Hindlimb muscle (tissue), 1 donor: ENCODE results near the gene LYPD3. TPM values are rescaled to one million over a fixed set of nuclear protein-coding genes. Genes with fewer than 3 reads are reported as not detected.
"Not testable (repeated sequence)": the region's sequence is repeated elsewhere in the genome, so short reads cannot be mapped to it uniquely, and the experiment has no call there.

Experiments used
- DNase-seq: peaks from one replicate; pipeline ENCODE4 v3.0.0-alpha.2; 2013
- polyA plus RNA-seq: library from polyadenylated mRNA; unstranded; fragments of 120-200 nt; gene quantifications from one replicate; pipeline ENCODE4 v1.2.1, GENCODE V29; 2013; ENCODE audit not compliant: insufficient read length

Gene LYPD3
- polyA plus RNA-seq, 1 donor, result 2.4 TPM

GRCh38 chr19:43460362-43461016 is 4.9 kb downstream of the LYPD3 start:
- DNase-seq, result no peak

- DNase-seq, result no peak
These were observed 7.6 kb downstream of the LYPD3 start for GRCh38 chr19:43457809-43458208.

- DNase-seq, result no peak
These were observed 9.9 kb downstream of the LYPD3 start for GRCh38 chr19:43455321-43456113.

- no peak for DNase-seq
These were observed 11.4 kb downstream of the LYPD3 start for GRCh38 chr19:43454031-43454430.

- no peak for DNase-seq
These were observed 12.8 kb downstream of the LYPD3 start for GRCh38 chr19:43452582-43452981.

GRCh38 chr19:43450545-43450997 is 14.8 kb downstream of the LYPD3 start:
- DNase-seq, result no peak

GRCh38 chr19:43447655-43448054 is 17.8 kb downstream of the LYPD3 start:
- DNase-seq, result no peak

- peak; percentile 77 for DNase-seq
These were observed 18.5 kb downstream of the LYPD3 start for GRCh38 chr19:43446746-43447489.

- no peak for DNase-seq
These were observed 20.0 kb downstream of the LYPD3 start for GRCh38 chr19:43445426-43445825.

- no peak for DNase-seq
These were observed 20.7 kb downstream of the LYPD3 start for GRCh38 chr19:43444531-43445287.

GRCh38 chr19:43444091-43444490 is 21.3 kb downstream of the LYPD3 start:
- DNase-seq, result not testable (repeated sequence)

GRCh38 chr19:43441716-43442115 is 23.7 kb downstream of the LYPD3 start:
- no peak for DNase-seq

- no peak for DNase-seq
These were observed 25.7 kb downstream of the LYPD3 start for GRCh38 chr19:43439709-43440063.

- DNase-seq, result no peak
These were observed 26.2 kb downstream of the LYPD3 start for GRCh38 chr19:43439032-43439708.

GRCh38 chr19:43438291-43439031 is 26.9 kb downstream of the LYPD3 start:
- DNase-seq, result peak; percentile 50

- DNase-seq, result no peak
These were observed 27.7 kb downstream of the LYPD3 start for GRCh38 chr19:43437712-43438111.

GRCh38 chr19:43437284-43437683 is 28.1 kb downstream of the LYPD3 start:
- not testable (repeated sequence) for DNase-seq

- DNase-seq, result no peak
These were observed 29.6 kb downstream of the LYPD3 start for GRCh38 chr19:43435775-43436174.

- DNase-seq, result no peak
These were observed 31.7 kb downstream of the LYPD3 start for GRCh38 chr19:43433689-43434088.

GRCh38 chr19:43433358-43433673 is 32.1 kb downstream of the LYPD3 start:
- no peak for DNase-seq

GRCh38 chr19:43430976-43431375 is 34.4 kb downstream of the LYPD3 start:
- no peak for DNase-seq
